Central memory CD8-positive, alpha-beta T cell (primary cell): ENCODE results near the gene NAV2.

ENCODE experiments used
- ATAC-seq: fragments of 150-1000 bp; cut with Tn5 transposase; replicated peaks from 2 replicates; pipeline ENCODE4 v1.10.0; 2022; ENCODE audit warnings: mild to moderate bottlenecking, moderate FRiP score, moderate number of reproducible peaks; ENCODE audit not compliant: poor library complexity, severe bottlenecking; ENCODE audit errors: extremely low read depth
- DNase-seq, 2 donors: peaks; one replicate each; pipeline ENCODE4 v3.0.0; 2021; ENCODE audit warnings: low spot score in 2 of 2
- H3K27ac Mint-ChIP-seq: one replicate; pipeline ENCODE4 v1.8.0; 2022; ENCODE audit warnings: low read depth, mild to moderate bottlenecking, moderate library complexity, mixed read lengths
- H3K27me3 Mint-ChIP-seq: one replicate; pipeline ENCODE4 v1.8.0; 2022; ENCODE audit warnings: mixed read lengths
- H3K36me3 Mint-ChIP-seq: one replicate; pipeline ENCODE4 v1.8.0; 2022; ENCODE audit warnings: mild to moderate bottlenecking, moderate library complexity, mixed read lengths; ENCODE audit not compliant: insufficient read depth
- H3K4me1 Mint-ChIP-seq: one replicate; pipeline ENCODE4 v1.8.0; 2022; ENCODE audit warnings: mixed read lengths
- H3K4me3 Mint-ChIP-seq: one replicate; pipeline ENCODE4 v1.8.0; 2022; ENCODE audit warnings: mild to moderate bottlenecking, moderate library complexity, mixed read lengths
- H3K9me3 Mint-ChIP-seq: one replicate; pipeline ENCODE4 v1.8.0; 2022; ENCODE audit warnings: mixed read lengths

Gene NAV2

DNA sequence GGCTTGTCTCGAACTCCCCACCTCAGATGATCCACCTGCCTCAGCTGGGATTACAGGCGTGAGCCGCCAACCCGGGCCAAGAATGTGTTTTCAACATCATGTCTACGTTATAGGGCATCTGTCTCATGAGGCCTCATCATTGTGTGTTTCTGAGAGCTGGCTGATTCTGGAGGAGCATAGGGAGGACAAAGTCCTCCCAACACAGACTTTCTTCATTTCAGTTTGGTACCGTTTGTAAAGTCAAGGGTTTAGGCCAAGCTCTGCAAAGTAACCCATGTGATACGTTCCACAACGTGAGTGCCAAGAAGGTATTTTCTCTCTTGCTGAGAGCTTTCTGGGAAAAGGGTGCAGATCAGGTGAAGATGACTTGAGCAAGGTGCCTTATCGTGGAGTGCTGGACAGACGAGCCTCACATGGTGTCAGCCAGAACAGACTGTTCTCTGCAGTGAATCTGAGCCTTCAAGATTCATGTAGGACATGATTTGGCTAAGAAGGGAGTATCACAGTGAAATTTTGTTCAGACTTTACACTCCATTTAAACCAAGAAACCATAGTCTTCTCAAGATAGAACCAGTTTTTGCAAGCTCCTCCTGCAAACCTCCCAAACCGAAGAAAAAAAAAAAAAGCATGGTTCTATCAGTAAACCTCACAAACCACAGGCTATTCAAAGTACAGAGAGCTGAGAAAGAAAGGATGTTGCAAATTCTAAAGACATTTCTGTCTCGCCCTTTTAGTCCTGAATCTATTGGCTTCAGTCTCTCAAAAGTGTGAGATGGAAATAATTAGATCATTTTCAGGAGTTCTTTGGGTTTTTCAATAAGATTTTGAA lies 376.0 kb downstream of the NAV2 start:
- Mint-ChIP-seq H3K27me3 (peaks cover 22% of the 10 kb centered on the region), H3K4me3 (no peak overlapping the region), H3K27ac (no peak overlapping the region)

DNA sequence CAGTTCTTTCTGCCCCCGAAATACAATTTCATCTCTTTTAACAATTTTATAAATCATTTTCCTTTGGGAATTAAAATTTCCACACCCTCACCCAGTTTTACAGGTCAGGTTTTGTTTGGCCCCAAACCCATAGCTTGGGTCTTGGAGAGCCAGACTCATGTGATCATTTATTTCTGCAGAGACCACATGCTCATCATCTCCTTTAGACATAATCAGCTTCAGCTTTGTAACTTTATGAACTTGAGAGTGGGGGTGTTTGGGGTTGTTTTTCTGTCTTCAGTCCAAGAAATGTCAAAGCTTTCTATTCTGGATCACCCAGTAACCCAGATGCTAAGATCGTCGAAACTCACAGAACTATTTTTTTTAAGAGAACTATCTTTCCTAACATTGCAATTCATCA lies 376.7 kb downstream of the NAV2 start:
- Mint-ChIP-seq H3K36me3 (peaks cover 5% of the 10 kb centered on the region), H3K27me3 (peaks cover 22% of the 10 kb centered on the region), H3K4me1 (peaks cover 11% of the 10 kb centered on the region), H3K4me3 (no peak overlapping the region), H3K9me3 (no peaks in the 10 kb centered on the region), H3K27ac (no peak overlapping the region)
- no peak for ATAC-seq
- DNase-seq = no peak

More for the DNA sequence above, 376.0 kb downstream of the NAV2 start:
- peaks cover 5% of the 10 kb centered on the region for H3K36me3 Mint-ChIP-seq
- no peak for ATAC-seq
- no peaks in the 10 kb centered on the region for H3K9me3 Mint-ChIP-seq
- H3K4me1 Mint-ChIP-seq = peaks cover 11% of the 10 kb centered on the region
- no peak for DNase-seq

DNA sequence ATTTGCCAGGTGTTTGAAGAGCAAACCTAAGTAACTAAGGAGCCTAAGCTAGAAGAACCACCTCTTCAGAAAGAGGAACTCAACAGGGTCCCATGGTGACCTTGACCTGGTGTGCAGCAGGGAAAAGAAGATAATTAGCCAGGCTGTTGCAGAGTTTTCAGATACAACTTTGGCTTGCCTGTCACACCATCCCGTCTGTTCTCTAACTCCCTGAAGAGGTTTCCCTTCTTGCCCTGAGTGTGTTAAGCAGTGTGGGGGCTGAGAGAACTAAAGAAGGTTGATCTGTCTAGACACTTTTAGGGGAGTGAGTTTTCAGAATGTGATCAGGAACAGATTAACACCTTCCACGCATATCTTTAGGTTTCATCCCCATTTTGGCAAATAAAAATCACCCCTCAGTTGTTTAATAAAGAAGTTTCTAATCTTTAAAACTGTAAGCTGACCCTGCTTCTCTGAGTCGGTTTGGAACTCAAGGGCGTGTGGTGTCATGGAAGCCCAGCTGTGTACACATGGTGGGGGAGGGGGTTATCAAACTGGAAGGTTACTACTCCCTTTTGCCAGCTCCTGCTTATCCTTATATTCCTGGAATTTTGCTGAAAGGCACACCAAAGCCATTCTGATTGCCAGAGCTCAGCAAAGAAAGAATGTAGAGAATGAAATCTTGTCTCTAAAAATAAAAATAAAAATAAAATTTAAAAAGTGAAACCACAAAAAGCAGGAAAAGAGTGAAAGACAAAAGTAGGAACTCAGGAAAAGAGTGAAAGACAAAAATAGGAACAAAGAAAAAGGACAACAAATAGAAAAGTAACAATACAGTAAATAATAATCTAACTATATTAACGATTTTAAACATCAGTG lies 377.4 kb downstream of the NAV2 start:
- H3K4me1 Mint-ChIP-seq = peaks cover 11% of the 10 kb centered on the region
- ATAC-seq (no peak), DNase-seq (no peak)
- peaks cover 5% of the 10 kb centered on the region for H3K36me3 Mint-ChIP-seq
- no peak overlapping the region for H3K4me3 Mint-ChIP-seq
- H3K27me3 Mint-ChIP-seq = peaks cover 22% of the 10 kb centered on the region
- no peaks in the 10 kb centered on the region for H3K9me3 Mint-ChIP-seq
- H3K27ac Mint-ChIP-seq = no peak overlapping the region

DNA sequence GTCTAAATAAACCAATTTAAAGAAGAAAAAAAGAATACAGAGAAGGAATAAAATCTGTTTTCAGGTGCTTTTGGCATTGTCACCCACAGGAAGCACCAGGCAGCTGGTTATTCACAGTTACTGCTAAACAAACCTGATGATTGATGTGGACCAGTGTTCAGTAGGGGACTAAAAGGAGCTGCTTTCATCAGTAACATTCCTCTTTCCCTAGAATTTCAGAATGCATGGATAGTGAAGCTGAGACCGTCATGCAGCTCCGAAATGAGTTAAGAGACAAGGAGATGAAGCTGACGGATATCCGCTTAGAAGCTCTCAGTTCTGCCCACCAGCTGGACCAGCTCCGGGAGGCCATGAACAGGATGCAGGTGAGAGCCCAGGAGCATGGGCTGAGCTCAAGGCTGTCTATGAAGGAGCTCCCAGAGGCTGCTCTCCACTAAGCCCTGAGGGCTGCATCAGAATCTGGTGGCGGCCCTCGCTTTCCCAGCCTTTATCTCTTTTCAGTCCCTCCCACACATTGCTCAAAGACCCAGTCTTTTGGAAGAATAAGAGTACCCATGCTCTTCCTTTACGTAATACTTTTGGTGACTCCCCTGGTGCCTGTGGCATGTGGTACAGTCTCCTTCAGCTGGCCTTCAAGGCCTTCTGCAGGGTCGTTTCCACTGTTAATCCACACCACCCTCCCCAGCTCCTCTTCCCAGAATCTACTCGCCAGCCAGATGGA lies 378.2 kb downstream of the NAV2 start:
- Mint-ChIP-seq H3K36me3 (peaks cover 5% of the 10 kb centered on the region), H3K9me3 (no peaks in the 10 kb centered on the region), H3K27ac (no peak overlapping the region), H3K27me3 (peaks cover 22% of the 10 kb centered on the region), H3K4me3 (no peak overlapping the region), H3K4me1 (peaks cover 11% of the 10 kb centered on the region)
- DNase-seq (no peak), ATAC-seq (no peak)

DNA sequence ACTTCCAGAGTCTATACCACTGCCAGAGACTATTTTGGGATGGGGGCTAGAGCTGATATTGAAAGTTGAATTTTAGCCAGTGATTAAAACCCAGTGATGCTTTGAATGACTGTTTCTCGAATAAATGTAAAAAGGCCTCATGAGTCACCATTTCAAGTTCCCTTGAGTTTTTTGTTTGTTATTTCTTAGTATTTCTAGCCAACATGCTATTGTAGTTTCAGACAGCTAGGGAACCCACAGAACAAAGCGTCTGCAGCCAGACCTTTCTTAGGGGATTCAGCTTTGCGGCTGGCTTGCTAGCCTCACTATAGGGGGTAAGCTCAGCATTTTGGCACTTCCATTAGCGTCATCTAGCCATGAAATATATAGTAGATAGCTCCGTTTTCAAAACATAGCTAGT lies 381.1 kb downstream of the NAV2 start:
- Mint-ChIP-seq H3K9me3 (no peaks in the 10 kb centered on the region), H3K27me3 (peaks cover 12% of the 10 kb centered on the region), H3K4me1 (peaks cover 8% of the 10 kb centered on the region), H3K27ac (no peak overlapping the region), H3K4me3 (no peak overlapping the region), H3K36me3 (peaks cover 5% of the 10 kb centered on the region)
- DNase-seq (no peak), ATAC-seq (no peak)

DNA sequence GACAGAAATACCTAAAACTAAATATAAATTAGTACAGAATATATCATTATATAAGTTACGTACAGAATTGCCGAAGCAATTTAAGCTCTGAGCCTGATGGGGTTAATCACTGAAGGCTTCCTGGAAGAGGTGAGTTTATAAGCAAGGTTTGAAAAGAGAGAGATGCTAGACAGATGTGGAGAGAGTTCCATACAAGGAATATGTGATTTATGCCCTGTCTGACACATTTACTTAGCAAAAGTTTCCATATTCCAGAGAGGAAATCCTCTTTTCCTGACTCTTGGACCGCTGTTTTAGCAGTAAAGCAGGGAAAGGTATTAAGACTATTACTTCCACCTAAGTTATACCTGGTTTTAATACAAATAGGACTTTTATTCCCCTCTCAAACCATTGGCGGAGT lies 382.6 kb downstream of the NAV2 start:
- Mint-ChIP-seq H3K36me3 (peaks cover 5% of the 10 kb centered on the region), H3K27me3 (peaks cover 12% of the 10 kb centered on the region), H3K27ac (no peak overlapping the region), H3K4me1 (peaks cover 2% of the 10 kb centered on the region), H3K9me3 (no peaks in the 10 kb centered on the region), H3K4me3 (no peak overlapping the region)
- DNase-seq = no peak
- ATAC-seq = no peak

DNA sequence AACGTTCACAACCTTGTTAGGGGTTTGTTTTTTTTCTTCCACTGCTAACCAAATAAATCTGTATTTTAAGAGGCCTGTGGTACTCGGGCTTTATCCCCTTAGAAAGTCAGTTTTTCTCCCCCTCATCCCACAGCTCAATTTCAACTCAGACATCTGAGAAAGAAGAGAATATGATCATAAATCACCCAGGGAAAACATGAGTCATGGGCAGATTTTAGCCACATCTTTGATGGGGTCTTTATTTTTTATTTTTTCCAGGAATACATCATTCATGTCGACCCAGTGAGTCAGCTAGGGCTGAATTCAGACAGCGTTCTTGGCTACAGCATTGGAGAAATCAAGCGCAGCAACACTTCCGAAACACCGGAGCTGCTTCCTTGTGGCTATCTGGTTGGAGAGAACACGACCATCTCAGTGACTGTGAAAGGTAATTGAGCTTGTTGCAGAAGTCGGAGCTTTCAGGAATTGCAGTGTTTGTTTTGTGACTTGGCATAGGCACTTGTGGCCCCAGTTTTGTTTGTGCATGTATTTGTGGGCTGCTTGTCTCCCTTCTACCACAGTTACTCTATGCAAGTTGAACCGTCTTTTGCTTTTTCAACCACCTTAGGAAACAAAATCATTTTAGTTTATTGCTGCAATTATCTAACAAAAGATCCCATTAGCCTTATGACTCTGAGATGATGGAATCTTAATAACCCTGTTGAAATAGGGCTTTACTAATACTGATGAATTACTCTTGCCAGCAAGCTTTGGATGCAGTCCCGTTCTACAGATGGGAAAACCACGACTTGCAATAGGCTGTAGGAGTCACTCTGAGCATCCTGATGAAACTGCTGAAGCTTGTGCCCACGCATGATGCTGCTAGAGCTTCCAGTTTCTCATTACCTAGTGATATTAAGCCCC lies 384.9 kb downstream of the NAV2 start:
- Mint-ChIP-seq H3K27ac (no peak overlapping the region), H3K36me3 (peaks cover 2% of the 10 kb centered on the region), H3K4me3 (no peak overlapping the region), H3K9me3 (no peaks in the 10 kb centered on the region), H3K27me3 (no peaks in the 10 kb centered on the region), H3K4me1 (peaks cover 5% of the 10 kb centered on the region)
- no peak for ATAC-seq
- DNase-seq = no peak

DNA sequence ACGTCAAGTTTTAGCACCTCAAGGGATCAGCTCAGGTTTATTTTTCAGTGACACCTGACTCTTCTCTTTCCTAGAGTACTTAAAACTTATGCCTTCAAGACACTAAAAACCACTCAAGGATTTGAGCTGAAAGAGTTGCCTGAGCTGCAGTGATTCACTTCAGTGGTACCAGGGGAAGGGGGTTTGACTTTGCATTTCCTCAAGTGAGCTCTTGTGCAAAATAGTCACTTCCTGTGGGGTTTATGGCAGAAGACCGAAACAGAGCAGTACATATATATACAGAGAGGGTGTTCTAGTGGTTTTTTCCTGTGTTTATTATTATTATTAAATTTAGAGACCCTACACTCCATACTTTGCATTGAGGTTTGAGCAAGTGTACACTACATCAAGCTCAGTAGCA lies 386.9 kb downstream of the NAV2 start:
- H3K27me3 Mint-ChIP-seq = no peaks in the 10 kb centered on the region
- H3K36me3 Mint-ChIP-seq = peaks cover 1% of the 10 kb centered on the region
- DNase-seq = no peak
- H3K9me3 Mint-ChIP-seq = no peaks in the 10 kb centered on the region
- no peak overlapping the region for H3K27ac Mint-ChIP-seq
- peaks cover 5% of the 10 kb centered on the region for H3K4me1 Mint-ChIP-seq
- H3K4me3 Mint-ChIP-seq = no peak overlapping the region
- ATAC-seq = no peak

DNA sequence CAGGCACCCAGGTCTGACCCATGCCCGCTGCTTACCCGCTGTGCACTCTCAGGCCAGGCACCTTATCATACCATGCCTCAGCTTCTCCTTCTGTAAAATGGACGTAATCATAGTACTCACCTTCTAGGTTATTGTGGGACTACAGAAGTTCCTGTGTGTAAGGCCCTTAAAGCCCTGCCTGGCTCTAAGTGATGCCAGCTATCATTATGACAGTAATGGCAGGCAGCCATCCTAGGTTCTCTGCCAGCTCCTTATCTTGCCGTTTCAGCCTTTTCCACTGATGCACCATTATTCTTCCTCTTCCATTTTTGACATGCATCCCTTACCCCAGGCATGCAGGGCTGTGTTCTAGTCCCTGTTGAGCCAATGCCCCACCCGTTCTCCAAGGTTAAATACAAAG lies 389.8 kb downstream of the NAV2 start:
- H3K36me3 Mint-ChIP-seq = peaks cover 2% of the 10 kb centered on the region
- peaks cover under 1% of the 10 kb centered on the region for H3K27me3 Mint-ChIP-seq
- DNase-seq = no peak
- peaks cover 5% of the 10 kb centered on the region for H3K4me1 Mint-ChIP-seq
- H3K9me3 Mint-ChIP-seq = no peaks in the 10 kb centered on the region
- no peak overlapping the region for H3K27ac Mint-ChIP-seq
- ATAC-seq = no peak
- no peak overlapping the region for H3K4me3 Mint-ChIP-seq

DNA sequence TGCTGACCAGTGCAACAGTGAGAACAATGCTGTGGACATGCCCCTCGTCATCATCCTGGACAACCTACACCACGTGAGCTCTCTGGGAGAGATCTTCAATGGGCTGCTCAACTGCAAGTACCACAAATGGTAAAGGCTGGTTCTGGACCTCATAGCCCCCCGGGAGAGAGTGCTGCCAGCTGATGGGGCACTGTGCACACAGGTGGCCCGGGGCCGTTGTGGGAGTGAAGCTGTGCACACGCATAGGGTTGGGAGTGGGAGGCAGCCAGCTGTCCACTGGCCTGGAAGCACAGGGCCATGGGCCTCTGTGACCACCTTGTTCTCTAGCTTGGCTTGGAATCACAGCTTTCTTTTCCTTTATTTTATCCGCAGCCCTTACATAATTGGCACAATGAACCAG lies 390.6 kb downstream of the NAV2 start:
- Mint-ChIP-seq H3K27ac (no peak overlapping the region), H3K4me1 (peaks cover 5% of the 10 kb centered on the region), H3K9me3 (no peaks in the 10 kb centered on the region), H3K4me3 (no peak overlapping the region), H3K27me3 (peaks cover 6% of the 10 kb centered on the region), H3K36me3 (peaks cover 2% of the 10 kb centered on the region)
- no peak for DNase-seq
- no peak for ATAC-seq

DNA sequence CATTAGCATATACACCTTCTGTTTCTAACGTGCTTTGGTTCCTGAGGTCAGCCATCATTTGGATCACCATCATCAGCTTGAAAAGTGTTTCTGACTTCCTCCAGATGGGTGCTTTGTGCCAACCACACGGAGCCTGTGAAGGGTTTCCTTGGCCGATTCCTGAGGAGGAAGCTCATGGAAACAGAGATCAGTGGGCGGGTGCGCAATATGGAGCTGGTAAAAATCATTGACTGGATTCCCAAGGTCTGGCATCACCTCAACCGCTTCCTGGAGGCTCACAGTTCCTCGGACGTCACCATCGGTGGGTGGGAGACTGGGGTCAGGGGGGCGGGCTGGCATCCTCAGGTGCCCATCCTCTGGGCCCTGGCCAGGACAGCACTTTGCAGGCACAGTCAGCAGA lies 392.8 kb downstream of the NAV2 start:
- ATAC-seq = no peak
- Mint-ChIP-seq H3K4me3 (no peak overlapping the region), H3K27ac (no peak overlapping the region), H3K9me3 (no peaks in the 10 kb centered on the region), H3K27me3 (peaks cover 6% of the 10 kb centered on the region), H3K36me3 (peaks cover 2% of the 10 kb centered on the region), H3K4me1 (peaks cover under 1% of the 10 kb centered on the region)
- DNase-seq = no peak
